SKM-1 (cell line): ENCODE measurements around the gene RBMS3.

Experiments used
- DNase-seq: peaks from one replicate; lab custom pipeline; 2025; ENCODE audit not compliant: unreplicated experiment; lab: John Stamatoyannopoulos, UW

RBMS3 gene

DNA sequence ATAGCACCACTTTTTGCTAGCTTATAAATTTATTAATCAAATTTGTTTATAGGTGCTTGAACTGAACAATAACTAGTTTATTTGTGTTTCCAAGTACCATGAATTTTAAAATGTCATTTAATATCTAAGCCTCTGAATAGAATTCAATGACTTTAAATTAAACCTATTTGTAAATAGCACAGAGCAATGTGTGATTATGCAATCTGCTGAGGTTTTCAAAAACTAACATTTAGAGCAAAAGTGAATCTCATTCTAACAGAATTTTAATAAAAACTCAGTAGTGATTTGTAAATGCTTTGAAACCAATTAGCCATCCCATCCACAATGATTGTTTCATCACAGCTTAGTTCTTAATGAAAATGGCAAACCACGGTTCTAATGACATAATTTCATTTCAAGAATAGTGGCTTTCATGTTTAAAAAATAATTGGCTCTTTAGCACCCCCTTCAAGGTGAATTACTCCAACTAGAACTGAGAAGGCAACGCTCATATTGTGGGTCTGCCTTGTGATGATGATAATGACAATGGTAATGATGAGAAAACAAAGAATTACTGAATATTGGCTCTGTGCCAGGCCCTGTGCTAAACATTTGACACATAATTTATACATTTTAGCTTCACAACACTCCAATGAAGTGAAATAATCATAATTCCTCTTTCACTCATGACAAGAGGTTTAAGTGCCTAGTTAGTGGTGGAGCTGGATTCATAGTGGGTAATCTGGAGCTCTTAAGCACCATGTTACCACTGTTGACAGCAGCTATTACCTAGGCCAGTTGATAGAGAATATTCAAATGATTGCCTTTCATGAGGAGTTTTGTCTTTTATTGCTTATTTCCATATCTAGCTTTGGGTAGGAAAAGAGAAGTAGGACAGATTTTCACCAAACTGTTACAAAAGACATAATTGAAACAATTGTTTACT, 145.7 kb downstream of the RBMS3 start:
- DNase-seq: no peak

- DNase-seq: no peak
These were observed 146.6 kb downstream of the RBMS3 start for GRCh38 chr3:29427266-29428103.

DNA sequence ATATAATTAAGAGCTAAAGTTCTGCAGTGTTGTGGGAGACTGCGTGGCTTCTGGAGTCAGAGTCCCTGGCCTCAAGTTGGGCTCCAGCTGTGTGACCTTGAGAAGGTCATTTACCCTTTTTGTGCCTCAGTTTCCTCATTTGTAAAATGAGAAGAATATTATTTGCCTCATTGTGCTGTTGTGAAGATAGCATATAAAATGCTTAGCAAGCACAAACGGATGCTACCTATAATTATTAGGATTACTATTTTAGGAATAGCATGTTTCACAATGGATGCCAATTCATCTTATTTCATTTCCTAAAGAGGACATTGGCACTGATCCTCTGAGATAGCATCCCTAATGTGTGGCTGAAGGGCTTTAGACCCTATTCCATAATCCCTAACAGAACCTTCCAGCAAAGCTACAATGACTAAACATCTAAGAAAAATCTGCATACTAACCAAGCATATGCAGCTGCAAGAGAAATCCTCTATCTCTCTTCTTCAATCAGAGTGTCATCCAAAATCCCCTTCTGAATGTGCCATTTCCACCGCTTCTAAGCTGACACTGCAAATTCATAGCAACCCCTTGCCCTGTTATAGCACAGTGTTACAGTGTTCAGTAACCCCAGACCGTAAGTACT, 148.3 kb downstream of the RBMS3 start:
- no peak for DNase-seq

- DNase-seq: no peak
These were observed 149.7 kb downstream of the RBMS3 start for GRCh38 chr3:29430558-29430971.

- peak; percentile 1 for DNase-seq
These were observed 155.9 kb downstream of the RBMS3 start for GRCh38 chr3:29436612-29437323.

DNA sequence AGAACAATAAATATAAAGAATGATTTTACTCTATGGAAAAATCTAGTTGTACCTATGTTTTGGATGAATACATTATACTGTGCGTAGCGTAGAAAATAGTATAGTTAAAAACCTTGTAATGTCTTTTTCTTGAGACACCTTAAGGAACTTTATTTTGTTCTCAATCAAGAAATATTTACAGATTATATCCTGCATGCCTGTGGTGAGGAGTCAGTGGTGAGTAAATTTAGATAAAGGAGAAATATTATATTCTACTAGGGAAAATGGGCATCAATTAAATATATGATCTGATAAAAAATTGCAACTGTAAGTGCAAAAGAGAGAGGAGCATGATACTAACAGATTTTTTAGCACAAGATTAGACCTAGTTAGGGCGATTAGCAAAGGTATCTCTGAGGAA, 157.7 kb downstream of the RBMS3 start:
- no peak for DNase-seq

DNA sequence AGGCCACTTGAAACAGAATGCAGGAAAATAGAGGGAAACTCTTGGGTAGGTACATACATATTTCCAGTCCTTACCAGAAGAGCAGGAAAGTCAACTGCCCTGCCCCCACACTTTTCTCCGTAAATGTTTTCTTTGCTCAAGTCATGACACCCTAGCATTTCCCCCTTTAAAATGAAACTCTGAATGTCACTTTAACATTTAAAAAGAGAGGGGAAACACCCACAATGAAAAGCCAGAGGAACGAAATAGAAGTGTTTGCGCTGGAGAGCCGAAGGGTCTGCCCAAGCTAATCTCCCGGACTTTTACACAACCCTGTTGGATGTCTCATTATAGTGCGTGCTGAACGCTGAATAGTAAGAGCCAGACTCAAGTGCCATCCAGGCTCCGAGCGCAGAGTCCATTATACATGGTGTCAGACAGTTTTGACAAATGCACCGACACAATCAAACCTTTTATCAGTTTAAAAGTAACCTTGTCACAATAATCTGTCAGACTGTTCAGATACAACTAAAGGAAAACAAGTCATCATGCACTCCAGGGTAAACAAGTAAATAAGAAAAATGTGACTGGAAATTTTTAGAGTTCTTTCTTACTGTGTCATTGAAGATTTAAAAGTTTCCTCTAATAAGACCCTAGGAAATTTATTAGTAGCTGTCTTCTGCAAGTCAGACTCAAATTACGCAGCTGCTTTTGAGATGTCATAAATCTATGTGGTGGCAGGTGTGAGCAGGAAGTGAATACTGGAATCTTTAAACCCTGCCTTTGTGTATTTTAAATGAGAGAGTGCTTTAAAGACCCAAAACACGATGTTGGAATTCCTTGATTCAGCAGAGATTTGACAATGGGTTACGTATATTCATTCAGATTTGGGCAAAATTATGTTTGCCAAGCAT, 159.8 kb downstream of the RBMS3 start:
- DNase-seq: no peak

DNA sequence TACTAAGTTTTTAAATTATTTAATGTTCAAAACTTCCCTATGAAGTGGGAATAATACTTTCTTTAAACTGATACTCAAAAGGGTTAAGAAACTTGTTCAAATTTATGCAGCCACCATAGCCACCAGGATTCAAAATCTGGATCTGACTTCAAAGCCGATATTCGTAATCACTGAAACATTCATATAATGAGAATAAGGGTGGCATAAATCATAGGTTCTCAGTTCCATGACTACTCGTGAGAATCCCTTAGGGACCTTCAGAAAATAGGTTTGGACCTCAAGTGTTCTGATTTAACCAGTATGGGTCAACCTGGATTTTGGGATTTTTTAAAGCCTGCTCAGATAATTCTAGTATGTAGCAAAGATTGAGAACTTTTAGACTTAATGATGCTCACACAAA, 160.6 kb downstream of the RBMS3 start:
- DNase-seq: no peak

DNA sequence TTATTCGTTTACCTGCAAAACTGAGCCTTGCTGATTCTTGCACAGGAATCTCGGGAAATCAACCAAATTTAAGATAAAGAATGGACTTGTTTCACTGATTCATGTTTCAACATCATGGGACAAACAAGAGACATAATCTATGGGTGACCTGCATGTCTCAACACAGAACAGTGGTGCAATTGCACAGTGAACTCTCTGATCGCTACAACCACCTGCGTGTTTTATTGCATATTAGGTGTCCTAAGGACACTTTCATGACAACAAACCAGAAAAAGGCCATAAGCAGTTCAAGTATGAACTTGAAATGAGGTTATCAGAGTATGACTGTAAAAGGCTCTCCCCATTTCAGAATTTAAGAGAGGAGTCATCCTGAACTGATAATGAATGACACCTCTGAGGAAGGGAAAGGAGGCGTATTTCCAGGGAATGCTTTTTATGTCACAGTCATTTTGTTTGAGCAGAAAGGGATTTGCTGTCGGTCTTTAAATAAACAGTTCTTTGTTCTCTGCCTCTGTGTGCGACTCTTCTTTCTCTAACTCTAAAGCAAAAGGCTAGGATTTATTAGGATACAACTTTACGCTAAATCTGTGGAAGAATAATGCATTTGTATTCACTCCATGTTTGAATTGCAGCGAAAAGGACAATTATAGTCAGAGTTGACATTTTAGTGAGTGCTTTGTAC, 167.2 kb downstream of the RBMS3 start:
- no peak for DNase-seq

DNA sequence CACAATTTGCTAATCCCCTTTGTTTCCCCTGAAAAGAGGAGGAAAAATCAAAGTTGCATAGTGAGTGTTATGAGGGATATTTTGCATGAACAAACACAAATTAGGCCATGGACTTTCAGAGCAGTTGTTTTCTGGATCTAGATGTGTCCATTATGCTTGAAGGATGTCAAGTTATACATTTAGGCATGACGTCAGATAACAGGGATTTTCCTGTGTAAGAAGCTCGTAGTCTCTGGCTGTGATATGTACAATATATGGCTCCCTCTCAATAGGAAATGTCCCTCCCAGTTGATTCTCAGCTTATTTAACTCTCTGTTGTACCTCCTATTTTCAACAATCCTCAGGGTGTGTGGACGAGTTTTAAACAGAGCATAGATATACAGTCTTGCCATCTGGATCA, 171.0 kb downstream of the RBMS3 start:
- no peak for DNase-seq

DNA sequence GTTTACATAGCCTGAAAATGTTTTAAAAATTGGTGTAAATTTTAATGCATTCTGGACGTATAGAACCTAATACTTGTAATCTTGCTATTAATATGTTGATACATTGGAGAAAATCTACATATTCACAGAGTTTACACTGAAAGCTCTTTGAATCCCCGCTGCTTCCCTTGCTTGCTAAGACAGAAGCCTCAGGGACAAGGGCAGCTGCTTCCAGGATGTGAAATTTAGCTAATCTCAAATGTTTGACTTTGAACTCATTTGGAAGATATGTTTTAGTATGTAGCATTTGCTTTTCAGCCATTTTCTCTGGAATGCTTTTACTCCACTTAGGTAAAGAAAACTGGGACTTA, 172.0 kb downstream of the RBMS3 start:
- DNase-seq: no peak

DNA sequence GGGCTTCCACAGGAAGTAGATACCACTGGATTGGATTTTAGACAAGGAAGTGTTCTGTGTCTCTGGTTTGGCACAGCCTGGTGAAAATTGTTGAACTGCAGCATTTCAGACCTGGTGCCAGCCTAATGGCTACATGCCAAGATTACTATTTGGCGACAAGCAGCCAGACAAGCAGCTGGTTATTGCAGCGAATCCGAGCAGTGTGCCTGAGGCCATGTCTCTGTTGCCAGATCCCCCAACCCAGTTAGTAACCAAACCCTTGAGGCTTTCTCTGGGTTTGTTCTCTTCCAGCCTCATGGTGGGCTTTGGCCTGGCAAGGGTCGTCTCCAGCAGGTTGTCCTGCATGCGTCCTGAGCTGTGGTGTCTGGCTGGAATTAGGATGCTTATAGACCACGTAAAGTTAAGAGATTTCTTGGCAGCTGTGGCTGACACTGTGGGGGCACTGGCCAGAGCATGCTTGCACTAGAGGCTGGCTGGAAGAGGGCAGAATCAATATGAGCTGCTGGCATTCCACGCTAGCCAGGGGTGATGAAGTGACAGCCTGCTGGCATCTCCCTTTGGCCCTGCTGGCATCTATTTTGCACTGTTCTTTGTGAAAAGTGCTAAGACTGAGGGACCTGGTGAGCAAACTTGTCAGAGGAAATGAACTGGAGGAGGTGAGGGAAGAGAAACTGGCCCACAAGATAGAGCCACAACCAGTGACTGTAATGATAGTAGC, 172.6 kb downstream of the RBMS3 start:
- no peak for DNase-seq

DNA sequence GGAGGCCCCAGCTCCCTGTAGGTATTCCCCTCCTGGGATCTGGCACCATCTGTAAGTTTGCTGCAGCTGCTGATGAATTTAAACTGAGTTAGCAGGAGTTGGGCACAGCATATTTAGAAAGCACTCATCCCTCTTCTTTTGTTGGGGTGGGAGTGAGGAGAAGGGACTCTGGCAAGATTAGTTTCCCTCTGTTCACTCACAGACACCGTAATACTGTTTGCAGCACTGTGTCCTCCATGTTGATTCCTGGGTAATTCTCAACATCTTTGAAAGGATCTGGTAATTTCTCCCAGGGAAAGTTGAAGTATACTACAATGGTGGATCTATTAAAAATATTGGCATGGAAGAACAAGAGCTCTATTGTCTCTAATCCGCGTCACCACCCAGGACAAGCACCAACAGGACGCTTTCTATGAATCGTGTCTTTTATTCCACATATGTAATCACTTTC, 173.3 kb downstream of the RBMS3 start:
- no peak for DNase-seq

GRCh38 chr3:29456901-29457300, 176.0 kb downstream of the RBMS3 start:
- no peak for DNase-seq

GRCh38 chr3:29463304-29463703, 182.4 kb downstream of the RBMS3 start:
- no peak for DNase-seq

DNA sequence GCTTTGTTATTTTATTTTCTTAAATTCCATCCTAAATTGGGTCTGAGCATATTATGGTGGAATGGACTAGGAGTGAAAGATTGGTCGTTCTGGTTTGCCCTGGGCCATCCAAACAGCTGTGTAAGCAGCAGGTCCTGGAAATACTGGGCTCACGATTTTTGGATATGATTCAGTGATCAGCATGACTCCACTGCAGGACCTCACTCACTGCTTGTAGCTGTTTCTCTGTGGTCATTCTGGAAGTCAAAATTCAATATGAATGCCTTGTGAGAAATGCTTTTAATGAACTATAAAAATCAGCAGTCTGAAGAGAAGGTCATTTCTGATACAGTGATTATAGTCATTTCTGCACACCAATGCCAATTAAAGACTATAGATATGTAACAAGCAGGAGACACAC, 185.0 kb downstream of the RBMS3 start:
- no peak for DNase-seq

GRCh38 chr3:29466442-29466841, 185.6 kb downstream of the RBMS3 start:
- no peak for DNase-seq

DNA sequence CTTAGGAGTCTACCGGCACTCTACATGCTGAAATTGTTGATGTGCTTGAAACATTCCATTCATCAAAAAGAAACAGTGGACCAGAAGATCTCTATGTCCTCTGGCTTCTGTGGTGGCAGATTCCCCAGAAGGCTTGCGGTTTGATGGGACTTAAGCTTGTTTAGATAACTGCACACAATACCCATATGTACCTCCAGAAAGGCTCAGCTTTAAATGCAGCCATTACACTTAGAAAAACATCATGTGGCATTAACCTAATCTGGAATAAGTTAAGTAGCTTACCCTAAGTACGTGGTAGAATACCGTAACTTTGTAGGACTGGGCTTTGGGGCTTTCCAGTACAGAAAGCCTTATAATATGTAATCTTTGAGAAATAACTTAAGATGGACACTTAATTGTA, 187.3 kb downstream of the RBMS3 start:
- DNase-seq: no peak
